PC-9 (cell line): Measurements from ENCODE around the gene REEP6.

Source experiments
- EZH2 ChIP-seq: fragments of 200-600 bp; sonication (generic); IDR thresholded peaks from 2 replicates; pipeline ENCODE4 v1.8.0; 2017; ENCODE audit warnings: antibody characterized with exemption, low read depth
- TF ChIP-seq, protein P1 (sequence below): fragments of 200-600 bp; sonication (generic); conservative IDR thresholded peaks from 2 replicates; pipeline ENCODE4 v1.6.1; 2017; ENCODE audit warnings: mixed run types, antibody characterized with exemption, mild to moderate bottlenecking, moderate library complexity

DNA sequence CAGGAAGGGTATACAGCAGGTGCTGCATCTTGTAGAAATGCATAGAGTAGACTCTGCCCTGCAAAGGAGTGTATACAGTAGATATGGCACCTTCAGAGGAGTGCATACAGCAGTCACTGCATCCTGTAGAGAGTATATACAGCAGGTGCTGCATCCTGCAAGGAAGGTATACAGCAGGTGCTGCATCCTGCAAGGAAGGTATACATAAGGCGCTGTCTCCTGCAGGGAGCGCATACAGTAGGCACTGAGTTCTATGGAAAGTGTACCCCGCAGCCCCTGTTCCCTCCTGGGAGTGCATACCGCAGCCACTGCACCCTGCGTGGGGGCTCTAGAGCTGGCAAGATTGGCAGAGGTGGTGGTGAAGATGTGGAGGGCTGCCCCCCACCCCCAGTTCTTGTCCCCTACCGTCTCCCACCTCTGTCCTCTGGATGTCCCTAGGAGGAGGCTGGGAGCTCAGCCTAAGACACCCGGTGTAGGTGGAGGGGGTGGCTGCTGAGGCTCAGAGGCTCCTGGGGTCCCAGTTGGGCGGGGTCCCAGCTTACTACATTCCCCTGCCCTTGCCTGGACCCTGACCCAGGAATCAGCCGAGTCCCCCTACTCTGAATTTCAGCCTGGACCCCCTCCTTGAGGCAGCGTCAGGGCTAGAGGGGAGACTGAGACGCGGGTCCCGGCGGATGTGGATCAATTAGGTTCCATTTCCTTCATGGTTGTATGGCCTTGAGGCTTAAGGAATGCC lies 24.2 kb downstream of the REEP6 start:
- TF ChIP-seq, protein P1, sequence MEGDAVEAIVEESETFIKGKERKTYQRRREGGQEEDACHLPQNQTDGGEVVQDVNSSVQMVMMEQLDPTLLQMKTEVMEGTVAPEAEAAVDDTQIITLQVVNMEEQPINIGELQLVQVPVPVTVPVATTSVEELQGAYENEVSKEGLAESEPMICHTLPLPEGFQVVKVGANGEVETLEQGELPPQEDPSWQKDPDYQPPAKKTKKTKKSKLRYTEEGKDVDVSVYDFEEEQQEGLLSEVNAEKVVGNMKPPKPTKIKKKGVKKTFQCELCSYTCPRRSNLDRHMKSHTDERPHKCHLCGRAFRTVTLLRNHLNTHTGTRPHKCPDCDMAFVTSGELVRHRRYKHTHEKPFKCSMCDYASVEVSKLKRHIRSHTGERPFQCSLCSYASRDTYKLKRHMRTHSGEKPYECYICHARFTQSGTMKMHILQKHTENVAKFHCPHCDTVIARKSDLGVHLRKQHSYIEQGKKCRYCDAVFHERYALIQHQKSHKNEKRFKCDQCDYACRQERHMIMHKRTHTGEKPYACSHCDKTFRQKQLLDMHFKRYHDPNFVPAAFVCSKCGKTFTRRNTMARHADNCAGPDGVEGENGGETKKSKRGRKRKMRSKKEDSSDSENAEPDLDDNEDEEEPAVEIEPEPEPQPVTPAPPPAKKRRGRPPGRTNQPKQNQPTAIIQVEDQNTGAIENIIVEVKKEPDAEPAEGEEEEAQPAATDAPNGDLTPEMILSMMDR = no peak
- TF ChIP-seq EZH2 = no peak
